HG03139 (cell line): ENCODE measurements around the gene BLVRB.
"Not testable (repeated sequence)": the region's sequence is repeated elsewhere in the genome, so short reads cannot be mapped to it uniquely, and the experiment has no call there.

ENCODE experiments used
- ATAC-seq: cut with Tn5 transposase; IDR thresholded peaks from one replicate; pipeline ENCODE4 v1.9.1; 2021; ENCODE audit not compliant: unreplicated experiment

BLVRB gene

GRCh38 chr19:40489882-40490230, 24.3 kb upstream of the BLVRB start:
- ATAC-seq, result no peak

GRCh38 chr19:40486017-40486416, 20.5 kb upstream of the BLVRB start:
- no peak for ATAC-seq

GRCh38 chr19:40475878-40476644, 10.5 kb upstream of the BLVRB start:
- ATAC-seq, result not testable (repeated sequence)

GRCh38 chr19:40474737-40475136, 9.2 kb upstream of the BLVRB start:
- ATAC-seq, result no peak

- no peak for ATAC-seq
These were observed 7.0 kb upstream of the BLVRB start for GRCh38 chr19:40472516-40472915.

- no peak for ATAC-seq
These were observed 5.6 kb upstream of the BLVRB start for GRCh38 chr19:40471111-40471510.

- no peak for ATAC-seq
These were observed 3.5 kb upstream of the BLVRB start for GRCh38 chr19:40469011-40469410.

GRCh38 chr19:40466985-40467734, 1.6 kb upstream of the BLVRB start, which contains the start of gene SPTBN4:
SPTBN4 (plus strand) TSS chr19:40467001; CDS start chr19:40472622, 5,621 bp downstream.
- no peak for ATAC-seq

GRCh38 chr19:40466219-40466984, 857 bp upstream of the BLVRB start:
- peak; percentile 23 for ATAC-seq

- no peak for ATAC-seq
These were observed 454 bp downstream of the BLVRB start for GRCh38 chr19:40465025-40465556.

GRCh38 chr19:40464059-40465024, 1.2 kb downstream of the BLVRB start:
- ATAC-seq, result no peak

- not testable (repeated sequence) for ATAC-seq
These were observed 1.9 kb downstream of the BLVRB start for GRCh38 chr19:40463587-40464037.

GRCh38 chr19:40461669-40462221, 3.8 kb downstream of the BLVRB start:
- no peak for ATAC-seq

GRCh38 chr19:40460185-40460584, 5.4 kb downstream of the BLVRB start:
- no peak for ATAC-seq

GRCh38 chr19:40458597-40458974, 7.0 kb downstream of the BLVRB start:
- no peak for ATAC-seq

GRCh38 chr19:40457953-40458596, 7.5 kb downstream of the BLVRB start:
- no peak for ATAC-seq

- ATAC-seq, result no peak
These were observed 8.5 kb downstream of the BLVRB start for GRCh38 chr19:40457048-40457447.

- ATAC-seq, result not testable (repeated sequence)
These were observed 11.6 kb downstream of the BLVRB start for GRCh38 chr19:40453943-40454342.

- no peak for ATAC-seq
These were observed 12.3 kb downstream of the BLVRB start for GRCh38 chr19:40453151-40453735.
